HEK293T (cell line): ENCODE measurements around the gene TNS2.

Experiments
- BHLHE40 ChIP-seq: fragments of 450-650 bp; IDR thresholded peaks from 2 replicates; pipeline ENCODE4 v1.6.1; 2016; ENCODE audit warnings: mild to moderate bottlenecking, moderate library complexity, borderline replicate concordance
- FOXK2 ChIP-seq: fragments of 450-650 bp; IDR thresholded peaks from 2 replicates; pipeline ENCODE4 v1.6.1; 2016; ENCODE audit warnings: mild to moderate bottlenecking
- FOXM1 ChIP-seq: fragments of 450-650 bp; IDR thresholded peaks from 2 replicates; pipeline ENCODE4 v1.6.1; 2017; ENCODE audit warnings: mild to moderate bottlenecking, borderline replicate concordance
- NFRKB ChIP-seq: fragments of 450-650 bp; IDR thresholded peaks from 2 replicates; pipeline ENCODE4 v1.6.1; 2016; ENCODE audit warnings: mild to moderate bottlenecking, moderate library complexity
- TARDBP ChIP-seq: fragments of 450-650 bp; IDR thresholded peaks from 2 replicates; pipeline ENCODE4 v1.6.1; 2016
- ZNF384 ChIP-seq: fragments of 450-650 bp; IDR thresholded peaks from 2 replicates; pipeline ENCODE4 v1.6.1; 2016
- TF ChIP-seq, protein P1 (sequence below): fragments of 450-650 bp; IDR thresholded peaks from 2 replicates; pipeline ENCODE4 v1.6.1; 2016

DNA sequence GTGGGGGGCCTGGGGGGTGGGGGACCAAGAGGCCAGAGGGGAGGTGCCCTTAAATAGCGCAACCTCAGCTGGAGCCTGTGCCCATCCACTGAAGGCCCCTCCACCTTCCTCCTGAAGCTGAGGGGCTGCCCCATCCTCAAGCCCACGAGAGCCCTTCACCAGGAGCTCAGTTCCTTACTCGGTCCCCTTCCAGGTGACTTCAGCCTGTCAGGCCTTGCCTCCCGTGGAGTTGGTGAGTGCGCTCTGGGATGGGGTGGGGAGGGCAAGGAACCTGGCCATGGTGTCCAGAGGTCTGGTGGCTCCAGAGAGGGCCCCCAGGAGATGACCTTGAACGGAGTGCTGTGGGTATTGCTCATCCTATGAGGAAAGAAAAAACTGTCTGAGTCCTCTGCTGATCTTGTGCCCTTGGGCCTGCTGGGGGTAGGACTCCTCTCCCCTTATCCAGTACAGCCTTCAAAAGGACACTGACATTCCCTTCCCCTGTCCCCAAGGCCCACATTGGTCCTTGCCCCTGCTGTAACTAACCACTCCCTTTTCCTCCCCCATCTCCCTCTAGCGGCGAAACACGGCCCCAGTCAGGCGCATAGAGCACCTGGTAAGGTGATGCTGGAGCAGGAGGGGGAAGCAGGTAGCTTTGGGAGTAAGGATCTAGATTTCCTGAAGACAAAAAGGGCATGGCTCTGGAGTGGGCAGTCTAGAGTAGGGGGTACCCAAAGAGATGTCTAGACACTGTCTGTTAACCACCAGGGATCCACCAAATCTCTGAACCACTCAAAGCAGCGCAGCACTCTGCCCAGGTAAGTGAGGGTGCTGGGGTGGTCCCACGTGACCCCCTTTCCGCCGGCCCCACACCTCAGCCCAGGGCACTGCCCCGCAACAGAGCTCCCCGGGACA is 3.6 kb downstream of the TNS2 start:
- TF ChIP-seq BHLHE40 (no peak), NFRKB (no peak), ZNF384 (no peak), FOXM1 (no peak), TARDBP (no peak), FOXK2 (no peak)
- TF ChIP-seq, protein P1, sequence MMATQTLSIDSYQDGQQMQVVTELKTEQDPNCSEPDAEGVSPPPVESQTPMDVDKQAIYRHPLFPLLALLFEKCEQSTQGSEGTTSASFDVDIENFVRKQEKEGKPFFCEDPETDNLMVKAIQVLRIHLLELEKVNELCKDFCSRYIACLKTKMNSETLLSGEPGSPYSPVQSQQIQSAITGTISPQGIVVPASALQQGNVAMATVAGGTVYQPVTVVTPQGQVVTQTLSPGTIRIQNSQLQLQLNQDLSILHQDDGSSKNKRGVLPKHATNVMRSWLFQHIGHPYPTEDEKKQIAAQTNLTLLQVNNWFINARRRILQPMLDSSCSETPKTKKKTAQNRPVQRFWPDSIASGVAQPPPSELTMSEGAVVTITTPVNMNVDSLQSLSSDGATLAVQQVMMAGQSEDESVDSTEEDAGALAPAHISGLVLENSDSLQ, result no peak
